K562 treated with DMSO at 1 percent for 4 hours (cell line): ENCODE results near the gene WDR31. TPM values are rescaled to one million over a fixed set of nuclear protein-coding genes. Genes with fewer than 3 reads are reported as not detected.

Experiments
- total RNA-seq: library from RNA; unstranded; fragments of 300-600 nt; gene quantifications from 2 replicates; pipeline ENCODE4 v1.2.3, GENCODE V29; 2022; ENCODE audit not compliant: insufficient read depth

Gene WDR31
- 2.7 and 3.1 TPM in 2 replicates for total RNA-seq

DNA sequence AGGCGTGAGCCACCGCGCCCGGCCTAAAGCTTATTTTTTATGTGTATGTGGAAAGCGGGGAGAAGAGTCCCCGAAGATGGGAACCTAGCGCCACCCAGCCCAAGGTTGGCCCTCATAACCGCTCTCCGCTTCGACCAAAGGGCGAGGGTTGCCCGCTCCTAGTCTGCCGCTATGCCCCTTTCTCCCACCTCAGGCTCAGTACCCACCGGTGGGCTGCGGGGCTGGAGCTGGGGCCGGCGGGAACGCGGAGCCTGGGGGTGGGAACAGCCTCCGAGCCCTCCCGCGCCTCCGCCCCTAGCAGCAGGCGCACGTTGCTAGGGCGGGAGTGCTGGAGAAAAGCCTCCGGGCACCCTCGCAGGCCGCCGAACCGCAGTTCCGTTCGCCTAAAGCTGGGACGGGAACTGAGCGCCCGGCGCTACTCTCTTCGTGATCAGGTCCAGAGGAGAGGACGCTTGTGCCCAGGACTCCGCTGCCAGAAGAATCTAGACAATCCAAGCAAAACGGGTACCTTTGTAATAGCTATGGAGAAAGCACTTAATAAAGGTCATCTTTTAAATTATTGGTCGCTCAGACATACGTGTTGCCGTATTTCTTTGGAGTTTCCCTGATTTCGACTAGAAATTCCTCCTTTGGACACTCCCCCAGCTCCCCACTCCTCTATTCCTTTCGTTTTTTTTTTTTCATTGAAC, at the start of gene WDR31:
Gene WDR31 (minus strand): TSS at position 265 of the 689 bp plus-strand sequence. CDS start 8,253 bp downstream, outside the sequence.

DNA sequence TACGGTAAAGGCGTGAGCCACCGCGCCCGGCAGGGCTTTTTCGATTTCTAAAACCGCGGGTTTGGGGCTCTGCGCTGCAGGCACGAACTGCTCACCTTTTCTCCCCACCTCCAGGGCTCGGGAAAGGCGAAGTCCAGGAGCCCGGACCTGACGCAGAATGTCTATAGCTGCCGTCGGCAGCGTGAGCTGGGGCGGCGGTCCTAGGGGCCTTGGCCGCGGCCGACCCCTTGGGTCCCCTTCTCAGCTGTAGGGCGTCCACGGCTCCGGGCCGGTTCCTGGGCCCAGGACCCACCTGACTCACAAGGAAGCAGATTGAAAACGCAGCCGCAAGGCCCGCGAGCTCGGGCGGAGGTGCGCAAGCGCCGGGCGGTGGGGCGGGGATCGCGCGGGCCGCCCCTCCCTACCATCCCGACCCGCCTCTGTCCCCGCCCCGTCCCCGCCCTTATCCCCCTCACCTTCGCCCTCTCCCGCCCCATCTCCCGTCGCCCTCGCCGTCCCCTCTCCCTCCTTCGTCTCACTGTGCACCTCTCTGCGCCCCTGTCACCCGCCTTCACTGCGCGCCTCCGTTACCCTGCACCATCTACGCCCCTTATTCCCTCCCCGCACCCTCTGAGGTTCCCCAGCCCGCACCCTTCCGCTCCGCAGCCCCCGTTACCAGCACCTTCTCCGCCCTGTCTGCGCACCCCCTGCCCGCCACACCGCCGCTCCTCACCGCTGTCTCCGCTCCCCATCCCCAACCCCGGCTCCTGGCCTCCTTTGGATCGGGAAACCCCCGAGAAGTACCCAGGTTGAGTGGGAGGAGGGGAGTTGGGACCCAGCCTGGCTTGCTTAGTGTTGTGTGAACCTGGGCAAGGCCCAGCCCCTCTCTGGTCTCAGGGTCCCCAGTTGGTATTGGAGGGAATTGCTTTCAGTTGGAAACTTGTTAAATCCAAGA, 36.8 kb upstream of the WDR31 start, which contains the start of gene HDHD3:
Gene HDHD3 (minus strand): TSS at position 353 of the 934 bp plus-strand sequence. CDS start 2,632 bp downstream, outside the sequence.

DNA sequence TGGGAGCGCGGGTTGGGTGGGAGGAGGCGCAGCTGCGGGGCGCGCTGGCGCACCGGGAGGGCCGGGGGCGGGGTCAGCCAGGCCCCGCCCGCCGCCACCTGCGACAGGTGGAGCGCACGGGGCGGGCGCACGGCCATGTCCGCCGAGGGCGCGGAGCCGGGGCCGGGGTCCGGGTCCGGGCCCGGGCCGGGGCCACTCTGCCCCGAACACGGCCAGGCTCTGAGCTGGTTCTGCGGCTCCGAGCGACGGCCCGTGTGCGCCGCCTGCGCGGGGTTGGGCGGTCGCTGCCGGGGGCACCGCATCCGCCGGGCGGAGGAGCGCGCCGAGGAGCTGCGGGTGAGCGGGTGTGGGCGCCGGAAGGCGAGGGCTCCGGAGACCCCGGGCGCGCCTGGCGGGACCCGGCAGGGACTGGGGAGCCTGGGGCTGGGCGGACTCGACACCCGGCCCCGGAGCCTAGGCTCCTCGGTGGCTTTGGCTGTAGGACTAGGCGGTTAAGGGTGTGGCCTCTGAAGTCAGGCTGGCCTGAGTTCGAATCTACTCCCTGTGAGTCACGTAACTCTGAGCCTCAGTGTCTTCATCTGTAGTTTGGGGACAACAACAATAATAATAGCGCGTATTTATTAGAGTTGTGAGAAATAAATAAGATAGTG, 9.5 kb upstream of the WDR31 start, which contains the start of gene BSPRY:
Gene BSPRY (plus strand): TSS at position 97 of the 650 bp plus-strand sequence. CDS start 39 bp downstream, at position 136.

DNA sequence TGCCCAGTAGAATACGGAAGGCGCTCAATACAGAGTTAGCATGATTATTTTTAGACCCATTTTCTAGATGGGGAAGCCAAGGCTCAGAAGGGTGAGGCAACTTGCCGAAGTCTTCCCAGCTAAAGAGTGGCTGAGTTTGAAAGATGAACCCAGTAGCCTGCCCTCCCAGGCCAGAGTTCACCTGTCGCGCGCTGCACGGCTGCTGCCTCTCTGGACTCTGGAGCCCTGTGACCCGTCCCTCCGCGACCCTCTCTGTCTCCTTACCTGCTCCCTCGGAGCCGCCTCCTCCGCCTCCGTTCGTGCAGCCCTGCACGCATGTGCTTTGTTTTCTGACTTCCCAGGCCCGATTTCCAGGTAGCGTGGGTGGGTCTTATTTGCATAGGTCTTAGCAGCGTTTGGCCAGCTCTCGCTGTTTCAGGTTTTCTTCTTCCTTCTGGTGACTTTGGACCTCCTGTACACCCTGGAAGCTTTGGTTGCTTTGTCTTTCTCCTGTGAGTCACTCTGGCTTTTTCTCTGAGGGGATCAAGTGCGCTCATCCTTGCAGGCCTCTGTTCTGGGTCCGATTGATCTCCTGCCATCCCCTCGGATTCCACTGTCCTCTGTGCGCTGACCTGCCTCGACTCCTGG, 37.2 kb downstream of the WDR31 start, which contains the start of gene RNF183:
Gene RNF183 (minus strand): TSS at position 585 of the 627 bp plus-strand sequence. CDS start 5,192 bp downstream, outside the sequence.

DNA sequence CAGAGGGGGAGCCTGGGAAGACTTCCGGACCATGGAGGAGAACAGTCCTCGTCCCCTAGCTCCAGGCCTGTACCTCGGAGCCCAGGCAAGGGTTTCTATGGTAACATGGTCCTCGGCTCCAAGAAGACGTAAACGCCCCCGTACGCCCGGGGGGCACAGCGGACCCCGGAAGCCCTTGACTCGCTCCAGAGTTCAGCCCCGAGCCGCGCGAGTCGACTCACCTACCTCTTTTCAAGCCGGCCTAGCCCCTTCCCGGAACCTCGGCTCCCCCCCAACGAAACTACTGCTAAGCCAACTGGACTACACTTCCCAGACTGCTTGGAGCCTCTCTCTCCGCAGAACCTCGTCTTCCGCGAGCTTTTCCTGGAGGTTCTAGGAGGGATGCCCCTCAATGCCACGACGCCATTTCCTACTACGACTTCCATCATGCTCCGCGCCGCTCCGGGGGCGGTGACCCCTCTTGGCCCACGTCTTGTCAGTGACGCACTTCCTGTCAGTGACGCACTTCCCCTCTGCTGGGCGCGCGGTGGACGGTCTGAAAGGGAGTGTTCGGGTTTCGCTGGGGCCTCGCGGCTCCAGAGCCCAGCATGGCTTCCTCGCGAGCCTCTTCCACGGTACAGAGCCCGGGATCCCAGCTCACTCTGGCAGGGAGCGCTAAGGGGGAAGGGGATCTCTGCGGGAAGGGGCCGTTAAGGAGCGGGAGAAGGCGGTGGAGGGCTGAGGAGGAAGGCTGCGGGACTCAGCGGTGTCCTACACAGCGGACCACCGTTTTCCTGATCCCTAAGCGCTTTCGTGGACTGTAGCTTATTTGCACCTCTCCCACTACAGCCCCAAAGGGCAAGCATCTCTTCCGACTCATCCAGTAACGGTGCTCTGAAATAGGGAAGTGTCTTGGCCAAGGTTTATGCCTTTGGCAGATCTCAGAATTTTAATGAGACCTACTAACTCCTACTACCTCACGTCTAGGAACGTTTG, 64.6 kb downstream of the WDR31 start, which contains the start of the genes CDC26 and PRPF4:
Gene CDC26 (minus strand): TSS at position 416 of the 975 bp plus-strand sequence. CDS start 3,065 bp downstream, outside the sequence.
Gene PRPF4 (plus strand): TSS at position 502 of the 975 bp plus-strand sequence. CDS start 86 bp downstream, at position 588.

Other genes with a start within 250 kb of the WDR31 start
- 1.4 and 2.7 TPM in 2 replicates for gene SLC31A2, start 189.3 kb downstream of the WDR31 start, total RNA-seq
- 8.4 and 14.8 TPM in 2 replicates for gene FKBP15, start 119.0 kb downstream of the WDR31 start, total RNA-seq
- 44.0 and 44.5 TPM in 2 replicates for gene SLC31A1, start 118.7 kb downstream of the WDR31 start, total RNA-seq
- 30.1 TPM in 2 replicates for gene CDC26, start 64.7 kb downstream of the WDR31 start, total RNA-seq
- gene PRPF4, start 64.6 kb downstream of the WDR31 start, total RNA-seq = 21.6 and 23.5 TPM in 2 replicates
- not detected in 2 replicates for gene RNF183, start 36.9 kb downstream of the WDR31 start, total RNA-seq
- 0.96 and 1.7 TPM in 2 replicates for gene BSPRY, start 9.3 kb upstream of the WDR31 start, total RNA-seq
- 24.7 and 28.0 TPM in 2 replicates for gene HDHD3, start 36.7 kb upstream of the WDR31 start, total RNA-seq
- gene ALAD, start 61.0 kb upstream of the WDR31 start, total RNA-seq = 34.0 and 36.9 TPM in 2 replicates
- gene POLE3, start 70.4 kb upstream of the WDR31 start, total RNA-seq = 62.3 and 72.3 TPM in 2 replicates
- gene C9orf43, start 70.5 kb upstream of the WDR31 start, total RNA-seq = not detected in 2 replicates
- 3.4 and 8.2 TPM in 2 replicates for gene RGS3, start 123.5 kb upstream of the WDR31 start, total RNA-seq